Measurements from ENCODE around the gene HOXC5. TPM values are rescaled to one million over a fixed set of nuclear protein-coding genes. Genes with fewer than 3 reads are reported as not detected.
A peak's percentile ranks its signal among the peaks of the same experiment; 100 is the strongest.
"Not testable (repeated sequence)": the region's sequence is repeated elsewhere in the genome, so short reads cannot be mapped to it uniquely, and the experiment has no call there.

The HOXC5 gene
- polyA plus RNA-seq, 2 donors: 0.41 to 0.96 TPM

DNA sequence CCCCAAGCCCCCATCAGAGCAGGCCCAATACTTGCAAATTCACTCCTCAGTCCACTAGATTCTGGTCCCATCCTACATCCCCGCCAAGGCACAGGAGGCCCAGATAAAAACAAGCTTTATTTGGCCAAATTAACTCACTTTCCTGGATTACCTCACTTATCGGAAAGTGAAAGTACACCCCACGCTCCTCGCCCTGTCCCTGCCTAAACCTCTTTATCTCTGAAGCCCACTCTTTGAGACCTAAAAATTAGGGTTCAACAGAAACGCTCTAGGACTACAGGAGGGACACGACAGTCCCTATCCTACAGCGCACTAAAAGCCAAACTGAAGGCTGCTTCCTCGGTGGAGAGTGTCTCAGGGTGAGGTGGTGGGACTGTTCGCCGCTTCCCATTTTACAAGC, 45.0 kb downstream of the HOXC5 start:
- 40 to 59% methylated on average over 10 of the region's 10 CpGs for WGBS, 2 donors
- not testable (repeated sequence) for H3K36me3 ChIP-seq (ENCODE audit: control insufficient read depth in 2 of 2, insufficient read depth in 2 of 2, low read length in 1 of 2); H3K27me3 ChIP-seq (ENCODE audit: control insufficient read depth in 1 of 2, insufficient read depth in 2 of 2, low read length in 2 of 2); H3K9me3 ChIP-seq (ENCODE audit: control insufficient read depth in 2 of 2, insufficient read depth in 1 of 2, low read depth in 1 of 2, low read length in 1 of 2); H3K4me1 ChIP-seq (ENCODE audit: control insufficient read depth in 2 of 2, insufficient read depth in 2 of 2, low read length in 1 of 2)
- peak overlapping the region; percentile 68 to 73 for H3K27ac ChIP-seq (ENCODE audit: low read depth in 2 of 2, low read length in 1 of 2)
- H3K4me3 ChIP-seq (ENCODE audit: low read depth in 1 of 2, low read length in 2 of 2): peak overlapping the region in 1 of 2 donors; percentile 39

GRCh38 chr12:54079115-54079514, 46.3 kb downstream of the HOXC5 start:
- not testable (repeated sequence) for H3K4me1 ChIP-seq (ENCODE audit: control insufficient read depth in 2 of 2, insufficient read depth in 2 of 2, low read length in 1 of 2); H3K9me3 ChIP-seq (ENCODE audit: control insufficient read depth in 2 of 2, insufficient read depth in 1 of 2, low read depth in 1 of 2, low read length in 1 of 2); H3K27me3 ChIP-seq (ENCODE audit: control insufficient read depth in 1 of 2, insufficient read depth in 2 of 2, low read length in 2 of 2); H3K36me3 ChIP-seq (ENCODE audit: control insufficient read depth in 2 of 2, insufficient read depth in 2 of 2, low read length in 1 of 2)
- Histone ChIP-seq H3K4me3 (ENCODE audit: low read depth in 1 of 2, low read length in 2 of 2) (peak overlapping the region; percentile 25 to 26), H3K27ac (ENCODE audit: low read depth in 2 of 2, low read length in 1 of 2) (peak overlapping the region; percentile 79 to 85)
- WGBS, 2 donors: 27 to 46% methylated on average over 9 of the region's 9 CpGs

DNA sequence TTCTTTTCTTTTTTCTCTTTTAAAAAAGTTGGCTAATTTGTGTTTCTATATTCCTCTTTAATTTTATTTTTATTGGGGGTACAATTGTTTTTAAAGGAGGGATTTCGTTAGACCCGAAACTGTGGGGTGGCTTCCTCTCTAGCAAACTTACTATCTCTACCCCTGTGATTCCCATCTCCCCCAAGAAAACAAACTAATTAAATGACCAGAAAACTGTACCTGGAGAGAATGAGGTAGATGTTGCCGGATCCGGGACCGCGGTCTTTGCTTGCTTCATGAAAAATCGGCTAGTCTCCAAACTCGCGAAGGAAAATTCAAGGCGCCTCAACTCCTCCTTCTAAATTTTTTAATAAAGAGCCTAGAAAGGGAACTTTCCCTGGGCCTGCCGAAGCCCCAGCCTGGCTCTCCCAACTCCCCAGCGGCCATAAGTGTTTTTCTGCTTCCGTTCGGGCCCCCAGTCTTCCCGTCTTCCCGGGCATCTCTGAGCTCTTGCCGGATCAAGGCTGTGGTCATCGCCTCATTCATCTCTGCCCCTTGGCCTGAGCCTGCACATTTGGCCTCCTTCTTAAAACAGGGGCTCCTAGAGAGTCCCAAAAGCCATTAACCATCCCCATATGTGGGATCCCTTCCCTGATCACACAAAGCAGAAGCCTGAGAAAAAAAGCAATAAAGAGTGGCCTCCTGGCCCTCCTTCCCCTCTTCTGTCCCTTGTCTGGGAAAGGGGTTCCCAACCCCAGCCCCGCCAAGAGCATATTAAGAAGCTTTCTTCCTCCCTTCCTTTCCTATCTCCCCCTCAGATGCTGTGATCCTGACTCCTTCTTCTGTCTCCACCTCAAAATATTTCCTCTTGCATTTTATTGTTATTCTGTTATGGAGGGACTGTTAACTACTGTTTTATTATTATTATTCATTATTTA, 47.4 kb downstream of the HOXC5 start:
- H3K36me3 ChIP-seq (ENCODE audit: control insufficient read depth in 2 of 2, insufficient read depth in 2 of 2, low read length in 1 of 2); H3K4me1 ChIP-seq (ENCODE audit: control insufficient read depth in 2 of 2, insufficient read depth in 2 of 2, low read length in 1 of 2); H3K9me3 ChIP-seq (ENCODE audit: control insufficient read depth in 2 of 2, insufficient read depth in 1 of 2, low read depth in 1 of 2, low read length in 1 of 2); H3K27me3 ChIP-seq (ENCODE audit: control insufficient read depth in 1 of 2, insufficient read depth in 2 of 2, low read length in 2 of 2): not testable (repeated sequence)
- Histone ChIP-seq H3K27ac (ENCODE audit: low read depth in 2 of 2, low read length in 1 of 2) (peak overlapping the region; percentile 85 to 89), H3K4me3 (ENCODE audit: low read depth in 1 of 2, low read length in 2 of 2) (peak overlapping the region in 1 of 2 donors; percentile 25)
- WGBS, 2 donors: 32 to 57% methylated on average over 19 of the region's 19 CpGs

GRCh38 chr12:54081053-54081514, 48.2 kb downstream of the HOXC5 start:
- H3K4me3 ChIP-seq (ENCODE audit: low read depth in 1 of 2, low read length in 2 of 2): peak overlapping the region; percentile 18 to 37
- not testable (repeated sequence) for H3K36me3 ChIP-seq (ENCODE audit: control insufficient read depth in 2 of 2, insufficient read depth in 2 of 2, low read length in 1 of 2); H3K9me3 ChIP-seq (ENCODE audit: control insufficient read depth in 2 of 2, insufficient read depth in 1 of 2, low read depth in 1 of 2, low read length in 1 of 2)

GRCh38 chr12:54081581-54082396, 48.9 kb downstream of the HOXC5 start:
- Histone ChIP-seq H3K4me3 (ENCODE audit: low read depth in 1 of 2, low read length in 2 of 2) (peak overlapping the region; percentile 39 to 51), H3K27ac (ENCODE audit: low read depth in 2 of 2, low read length in 1 of 2) (peak overlapping the region; percentile 90 to 94)
- H3K4me1 ChIP-seq (ENCODE audit: control insufficient read depth in 2 of 2, insufficient read depth in 2 of 2, low read length in 1 of 2); H3K27me3 ChIP-seq (ENCODE audit: control insufficient read depth in 1 of 2, insufficient read depth in 2 of 2, low read length in 2 of 2); H3K36me3 ChIP-seq (ENCODE audit: control insufficient read depth in 2 of 2, insufficient read depth in 2 of 2, low read length in 1 of 2); H3K9me3 ChIP-seq (ENCODE audit: control insufficient read depth in 2 of 2, insufficient read depth in 1 of 2, low read depth in 1 of 2, low read length in 1 of 2): not testable (repeated sequence)
- WGBS, 2 donors: 6 to 27% methylated on average over 35 of the region's 35 CpGs

More at GRCh38 chr12:54081053-54081514, 48.2 kb downstream of the HOXC5 start:
- not testable (repeated sequence) for H3K27me3 ChIP-seq (ENCODE audit: control insufficient read depth in 1 of 2, insufficient read depth in 2 of 2, low read length in 2 of 2); H3K4me1 ChIP-seq (ENCODE audit: control insufficient read depth in 2 of 2, insufficient read depth in 2 of 2, low read length in 1 of 2)
- H3K27ac ChIP-seq (ENCODE audit: low read depth in 2 of 2, low read length in 1 of 2): peak overlapping the region; percentile 68 to 83
- WGBS, 2 donors: 16 to 28% methylated on average over 12 to 16 of the region's 16 CpGs

- peak overlapping the region; percentile 90 to 94 for H3K27ac ChIP-seq (ENCODE audit: low read depth in 2 of 2, low read length in 1 of 2)
- no peaks in the 10 kb centered on the region for H3K36me3 ChIP-seq (ENCODE audit: control insufficient read depth in 2 of 2, insufficient read depth in 2 of 2, low read length in 1 of 2)
- H3K27me3 ChIP-seq (ENCODE audit: control insufficient read depth in 1 of 2, insufficient read depth in 2 of 2, low read length in 2 of 2): no peaks in the 10 kb centered on the region
- H3K4me1 ChIP-seq (ENCODE audit: control insufficient read depth in 2 of 2, insufficient read depth in 2 of 2, low read length in 1 of 2): peaks cover 0 to 2% of the 10 kb centered on the region in 2 donors
- H3K4me3 ChIP-seq (ENCODE audit: low read depth in 1 of 2, low read length in 2 of 2): peak overlapping the region; percentile 33 to 51
- no peaks in the 10 kb centered on the region for H3K9me3 ChIP-seq (ENCODE audit: control insufficient read depth in 2 of 2, insufficient read depth in 1 of 2, low read depth in 1 of 2, low read length in 1 of 2)
- WGBS, 2 donors: 3% methylated on average over 8 to 36 of the region's 36 CpGs
These were observed 49.6 kb downstream of the HOXC5 start for GRCh38 chr12:54082397-54082892.

Other genes starting within 250 kb of the HOXC5 start
- gene HOXC13, start 94.2 kb upstream of the HOXC5 start, polyA plus RNA-seq: under 1 TPM; 0.02 to 0.04 TPM
- not detected for gene HOXC12, start 78.1 kb upstream of the HOXC5 start, polyA plus RNA-seq
- not detected for gene HOXC11, start 59.9 kb upstream of the HOXC5 start, polyA plus RNA-seq
- not detected for gene HOTAIR, start 58.1 kb upstream of the HOXC5 start, polyA plus RNA-seq
- gene HOXC10, start 47.9 kb upstream of the HOXC5 start, polyA plus RNA-seq: under 1 TPM; 0.02 to 0.04 TPM
- under 1 TPM; 0.20 to 0.51 TPM for gene HOXC9, start 32.9 kb upstream of the HOXC5 start, polyA plus RNA-seq
- gene HOXC8, start 24.1 kb upstream of the HOXC5 start, polyA plus RNA-seq: under 1 TPM; 0.04 to 0.21 TPM
- 1 to 10 TPM; 1.4 TPM for gene HOXC6, start 4.6 kb upstream of the HOXC5 start, polyA plus RNA-seq
- gene HOXC4, start 20.8 kb downstream of the HOXC5 start, polyA plus RNA-seq: 1 to 10 TPM; 3.3 to 3.7 TPM
- gene SMUG1, start 155.9 kb downstream of the HOXC5 start, polyA plus RNA-seq: 10 to 100 TPM; 38.2 to 40.9 TPM
- gene CBX5, start 247.1 kb downstream of the HOXC5 start, polyA plus RNA-seq: 1 to 10 TPM; 4.9 to 5.6 TPM
- gene HNRNPA1, start 247.7 kb downstream of the HOXC5 start, polyA plus RNA-seq: 100 to 1,000 TPM; 756 to 880 TPM

Measured in esophagus (tissue), 2 donors.